DOHH2 (cell line): Measurements from ENCODE around the gene CA5A.
"Not testable (repeated sequence)": the region's sequence is repeated elsewhere in the genome, so short reads cannot be mapped to it uniquely, and the experiment has no call there.

Experiments
- CTCF ChIP-seq: fragments of 200-600 bp; sonication (generic); IDR thresholded peaks from one replicate; pipeline ENCODE4 v1.5.1; 2014; ENCODE audit warnings: antibody characterized with exemption, mild to moderate bottlenecking, low read depth, low read length; ENCODE audit not compliant: poor library complexity, severe bottlenecking
- EZH2phosphoT487 ChIP-seq: fragments of 200-600 bp; sonication (generic); IDR thresholded peaks from 2 replicates; pipeline ENCODE4 v1.6.1; 2017; ENCODE audit warnings: borderline replicate concordance, mild to moderate bottlenecking, antibody characterized with exemption, low read length, moderate library complexity, mixed read lengths

GRCh38 chr16:87905521-87905920 is 30.8 kb downstream of the CA5A start:
- not testable (repeated sequence) for TF ChIP-seq CTCF, EZH2phosphoT487
